H1 (cell line): Measurements from ENCODE around the gene PLB1. TPM values are rescaled to one million over a fixed set of nuclear protein-coding genes. Genes with fewer than 3 reads are reported as not detected.

Source experiments
- BRCA1 ChIP-seq: IDR thresholded peaks from 2 replicates; pipeline ENCODE4 v1.6.1; 2012; ENCODE audit warnings: low read depth, low read length, improper control_type of control experiment
- CREB1 ChIP-seq: IDR thresholded peaks from 2 replicates; pipeline ENCODE4 v1.6.1; 2012; ENCODE audit warnings: inconsistent platforms
- RBBP5 ChIP-seq: IDR thresholded peaks from 2 replicates; pipeline ENCODE4 v1.7.1; 2012; ENCODE audit warnings: low read depth, mild to moderate bottlenecking, inconsistent platforms, low read length, moderate library complexity, borderline replicate concordance
- TCF12 ChIP-seq: IDR thresholded peaks from 2 replicates; pipeline ENCODE4 v1.6.1; 2011; ENCODE audit warnings: low read depth, mild to moderate bottlenecking, low read length
- ZNF274 ChIP-seq: IDR thresholded peaks from 2 replicates; pipeline ENCODE4 v1.7.0; 2012; ENCODE audit warnings: low read length, borderline replicate concordance; ENCODE audit errors: extremely low read depth
- polyA plus RNA-seq, 7 experiments: library from polyadenylated mRNA; depleted of rRNA in 3 of 7; stranded (reverse) in 5 of 7; unstranded in 2 of 7; fragments of >200 nt in 5 of 7; fragments of 200-250 nt in 2 of 7; gene quantifications; 1 replicate in 5 of 7; 2 replicates in 1 of 7; 4 replicates in 1 of 7; pipeline versions ENCODE4 v1.2.1 to v1.2.3, GENCODE V29; 2011 to 2013; ENCODE audit warnings: missing spikeins in 2 of 7, mixed read lengths in 2 of 7
- total RNA-seq: library from RNA; stranded (reverse); fragmentation: NEBNext Ultra II Directional; extraction: Animal tissue kit (Norgen Biotek cat#: 25700); gene quantifications from 2 replicates; pipeline ENCODE4 v1.2.1, GENCODE V29; 2021
- TF ChIP-seq, protein P1 (sequence below): IDR thresholded peaks from 2 replicates; pipeline ENCODE4 v1.6.1; 2011; ENCODE audit warnings: low read length, improper control_type of control experiment

The PLB1 gene
- total and polyA plus RNA-seq, 2 of the 8 experiments (the other 6 are each of a cell fraction or from before 2014, with no cell fraction given) = 0.20 to 0.36 TPM

DNA sequence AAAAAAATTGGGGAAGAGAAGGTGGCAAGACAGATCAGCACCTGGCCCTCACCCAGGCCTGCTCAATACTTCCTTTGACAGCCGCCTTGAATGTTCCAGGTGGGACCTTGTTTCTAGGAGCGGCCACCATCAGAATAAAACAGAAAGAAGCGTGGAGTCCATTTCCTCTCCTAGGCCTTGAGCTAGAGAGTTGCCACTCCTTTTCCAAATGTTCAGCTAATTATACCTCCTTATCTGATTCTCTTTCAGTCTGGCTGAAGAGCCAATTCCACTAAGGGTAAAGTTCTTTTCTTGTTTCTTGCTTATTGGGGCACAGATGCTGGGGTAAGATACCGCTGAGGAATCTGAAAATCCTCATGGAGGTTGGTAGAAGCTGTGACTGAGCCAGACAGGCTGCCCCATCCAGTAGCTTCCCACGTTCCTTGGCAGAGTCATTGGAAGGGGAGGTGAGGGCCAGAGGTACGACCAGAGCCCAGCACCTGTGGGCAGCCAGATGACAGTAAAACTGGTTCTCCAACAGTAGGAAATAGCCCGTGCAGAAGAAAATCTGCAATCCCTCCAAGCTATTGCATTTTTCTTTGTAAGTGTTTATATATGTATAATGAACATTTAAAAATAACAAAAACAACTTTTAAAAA is 51.5 kb downstream of the PLB1 start (continued):
- TF ChIP-seq ZNF274 (no peak), BRCA1 (no peak), RBBP5 (no peak), CREB1 (no peak), TCF12 (no peak)
- TF ChIP-seq, protein P1, sequence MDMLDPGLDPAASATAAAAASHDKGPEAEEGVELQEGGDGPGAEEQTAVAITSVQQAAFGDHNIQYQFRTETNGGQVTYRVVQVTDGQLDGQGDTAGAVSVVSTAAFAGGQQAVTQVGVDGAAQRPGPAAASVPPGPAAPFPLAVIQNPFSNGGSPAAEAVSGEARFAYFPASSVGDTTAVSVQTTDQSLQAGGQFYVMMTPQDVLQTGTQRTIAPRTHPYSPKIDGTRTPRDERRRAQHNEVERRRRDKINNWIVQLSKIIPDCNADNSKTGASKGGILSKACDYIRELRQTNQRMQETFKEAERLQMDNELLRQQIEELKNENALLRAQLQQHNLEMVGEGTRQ = no peak
- TF ChIP-seq, all 59 proteins: peak for 0
